Measurements from ENCODE around the gene CKM.
A peak's percentile ranks its signal among the peaks of the same experiment; 100 is the strongest.
"Not testable (repeated sequence)": the region's sequence is repeated elsewhere in the genome, so short reads cannot be mapped to it uniquely, and the experiment has no call there.

The CKM gene

DNA sequence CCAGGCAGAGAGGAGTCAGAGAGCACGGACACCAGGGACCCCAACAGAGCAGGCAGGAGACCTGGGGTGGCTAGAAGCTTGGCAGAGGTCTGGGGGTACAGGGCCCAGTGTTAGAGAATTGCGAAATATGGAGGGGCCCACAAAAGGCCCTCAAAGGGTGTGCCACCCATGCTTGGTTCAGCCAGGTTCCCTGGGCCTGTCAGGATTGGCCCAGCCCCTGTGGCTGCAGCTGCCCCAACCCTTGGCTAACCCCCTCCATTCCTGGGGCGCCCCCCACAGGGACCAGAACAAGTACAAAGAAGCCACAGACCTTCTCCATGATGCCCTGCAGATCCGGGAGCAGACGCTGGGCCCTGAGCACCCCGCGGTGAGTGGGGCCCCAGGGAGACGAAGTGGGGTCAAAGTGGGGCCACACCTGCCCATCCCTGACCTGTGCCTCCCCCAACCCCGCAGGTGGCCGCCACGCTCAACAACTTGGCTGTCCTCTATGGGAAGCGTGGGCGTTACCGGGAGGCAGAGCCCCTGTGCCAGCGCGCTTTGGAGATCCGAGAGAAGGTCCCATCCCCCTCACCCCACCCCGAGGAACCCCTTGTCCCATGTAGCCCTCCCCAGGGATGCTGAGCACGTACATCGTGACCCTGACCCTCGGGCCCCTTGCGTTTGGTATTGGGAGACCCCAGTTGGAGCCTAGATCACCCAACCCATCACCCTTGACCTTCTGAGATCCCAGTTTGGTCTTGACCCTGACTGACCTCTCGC is 25.9 kb upstream of the CKM start:
- no peak for DNase-seq

- no peak for DNase-seq
Measured at GRCh38 chr19:45347570-45348366, 25.1 kb upstream of the CKM start.

GRCh38 chr19:45346449-45346848 is 23.8 kb upstream of the CKM start:
- no peak for DNase-seq

GRCh38 chr19:45345506-45345860 is 22.8 kb upstream of the CKM start:
- DNase-seq = no peak

- no peak for DNase-seq
Measured at GRCh38 chr19:45344621-45345505, 22.2 kb upstream of the CKM start.

DNA sequence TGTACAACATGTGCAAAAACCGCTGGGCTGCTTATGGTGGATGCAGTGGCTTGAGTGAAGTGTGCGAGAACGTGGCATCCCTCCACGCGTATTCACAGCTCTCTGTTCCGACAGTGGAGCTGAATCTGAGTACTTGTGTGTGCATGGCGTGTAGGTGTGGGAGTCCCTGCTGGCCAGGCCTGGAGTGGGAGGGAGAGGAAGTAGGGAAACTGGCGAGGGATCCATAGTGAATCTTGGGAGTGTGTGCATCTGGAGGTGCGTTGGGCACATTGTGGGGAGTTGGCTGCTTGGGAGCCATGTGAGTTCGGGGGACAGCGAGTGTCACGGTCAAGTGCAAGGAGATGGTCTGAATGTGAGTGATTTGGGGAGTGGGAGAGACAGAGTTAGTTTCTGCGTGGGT is 20.2 kb upstream of the CKM start:
- DNase-seq = no peak

- DNase-seq = no peak
Measured at GRCh38 chr19:45340899-45341453, 18.3 kb upstream of the CKM start.

- DNase-seq = no peak
Measured at GRCh38 chr19:45340232-45340898, 17.7 kb upstream of the CKM start, which contains the start of gene KLC3. Gene KLC3 (plus strand): TSS chr19:45340750. CDS start chr19:45345542, 4,792 bp downstream.

DNA sequence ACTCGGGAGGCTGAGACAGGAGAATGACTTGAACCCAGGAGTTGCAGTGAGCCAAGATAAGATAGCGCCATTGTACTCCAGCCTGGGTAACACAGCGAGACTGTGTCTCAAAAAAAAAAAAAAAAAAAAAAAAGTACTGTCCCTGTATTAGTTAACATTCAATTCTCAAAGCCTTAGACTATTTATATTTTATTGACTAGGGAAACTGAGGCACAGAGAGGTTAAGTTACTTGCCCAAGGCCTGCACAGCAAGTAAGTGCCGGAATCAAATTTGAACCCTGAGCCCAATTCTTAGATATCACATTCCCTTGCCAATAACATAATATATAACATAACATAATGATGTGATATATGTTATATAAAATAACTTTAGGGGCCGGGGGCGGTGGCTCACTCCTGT is 17.0 kb upstream of the CKM start:
- no peak for DNase-seq

- DNase-seq = no peak
Measured at GRCh38 chr19:45336696-45337251, 14.1 kb upstream of the CKM start.

- not testable (repeated sequence) for DNase-seq
Measured at GRCh38 chr19:45334881-45335280, 12.2 kb upstream of the CKM start.

DNA sequence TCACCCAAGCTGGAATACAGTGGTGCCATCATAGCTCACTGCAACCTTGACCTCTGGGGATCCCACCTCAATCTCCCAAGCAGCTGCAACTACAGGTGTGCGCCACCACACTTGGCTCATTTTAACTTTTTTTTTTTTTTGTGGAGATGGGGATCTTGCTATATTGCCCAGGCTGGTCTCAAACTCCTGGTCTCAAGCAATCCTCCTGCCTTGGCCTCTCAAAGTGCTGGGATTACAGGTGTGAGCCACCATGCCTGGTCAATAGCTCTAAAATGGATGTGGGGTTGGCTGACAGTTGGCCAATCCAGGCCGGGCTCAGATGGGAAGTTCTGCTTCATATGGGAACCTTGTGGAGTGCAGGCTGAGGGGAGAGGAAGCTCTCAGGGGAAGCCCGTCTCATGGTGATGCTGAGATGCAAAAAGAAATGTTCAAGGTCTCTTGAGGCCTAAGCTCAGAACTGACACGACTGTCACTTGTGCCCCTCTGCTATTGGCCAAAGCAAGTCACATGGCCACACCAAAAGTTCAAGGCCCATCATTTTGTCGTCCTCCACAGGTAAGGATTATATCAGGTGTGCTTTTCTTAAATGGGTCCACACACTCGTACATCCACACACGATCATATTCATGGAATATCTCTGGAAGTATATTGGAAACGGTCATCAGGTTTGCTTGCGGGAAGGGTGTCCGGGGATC is 11.1 kb upstream of the CKM start:
- DNase-seq = no peak

DNA sequence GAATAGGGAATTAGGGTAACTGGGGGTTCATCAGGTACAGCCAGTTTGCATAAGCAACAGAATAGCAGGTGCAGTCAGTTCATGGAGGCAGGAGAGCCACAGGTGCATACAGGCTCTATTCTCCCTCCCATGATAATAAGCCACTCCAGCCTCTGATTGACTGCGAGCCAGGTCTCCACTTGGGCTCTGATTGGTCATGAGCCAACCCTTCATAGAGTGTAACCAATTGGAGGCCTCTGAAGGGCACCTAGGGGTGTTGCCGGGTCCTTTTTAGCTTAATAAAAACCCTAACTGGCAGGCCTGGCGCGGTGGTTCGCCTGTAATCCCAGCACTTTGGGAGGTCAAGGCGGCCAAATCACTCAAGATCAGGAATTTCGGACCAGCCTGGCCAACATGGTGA is 8.7 kb upstream of the CKM start:
- DNase-seq = no peak

- DNase-seq = no peak
Measured at GRCh38 chr19:45327404-45328143, 4.9 kb upstream of the CKM start.

- DNase-seq = no peak
Measured at GRCh38 chr19:45324349-45324907, 1.8 kb upstream of the CKM start.

DNA sequence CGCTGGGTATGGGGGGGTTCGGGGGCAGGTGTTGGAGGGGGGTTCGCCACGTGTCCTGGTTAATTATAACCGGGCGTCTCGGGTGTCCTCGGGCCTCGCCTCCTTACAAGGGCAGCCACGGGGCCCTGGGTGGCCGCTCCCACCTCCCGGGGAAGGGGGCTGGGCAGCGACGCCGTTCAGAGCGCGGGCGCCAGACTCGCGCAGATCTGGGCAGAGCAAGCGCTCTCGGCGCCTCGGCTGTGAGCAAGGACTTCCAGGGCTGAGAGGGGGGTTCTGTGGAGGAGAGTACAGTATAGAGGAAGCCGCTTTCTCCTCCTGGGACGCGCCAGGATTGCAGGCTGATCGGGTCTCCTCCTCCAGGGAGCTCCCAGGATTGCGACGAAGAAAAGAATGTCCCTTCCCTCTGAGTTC is 1.0 kb upstream of the CKM start:
- no peak for DNase-seq

- peak; percentile 14 for DNase-seq
Measured at GRCh38 chr19:45322311-45322710, 364 bp downstream of the CKM start.

DNA sequence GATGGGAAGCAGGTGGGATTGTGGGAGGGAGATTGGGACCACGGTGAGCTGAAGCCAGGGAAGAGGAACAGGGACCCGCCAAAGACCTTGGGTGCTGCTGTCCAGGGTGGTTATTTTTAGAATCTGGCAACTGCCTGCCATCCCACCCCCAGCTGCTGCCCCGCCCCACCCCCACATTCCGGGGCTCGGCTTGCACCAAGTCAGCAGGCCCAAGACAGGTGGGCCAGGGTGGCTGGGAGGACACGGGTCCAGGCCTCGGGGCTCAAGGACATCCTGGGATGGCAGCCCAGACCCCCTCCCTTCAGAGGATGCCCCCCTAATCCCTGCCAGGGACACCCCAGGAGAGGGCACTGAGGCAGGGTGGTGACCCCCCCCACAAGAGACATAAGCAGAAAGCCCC is 827 bp downstream of the CKM start:
- DNase-seq = no peak

GRCh38 chr19:45320997-45321775 is 1.5 kb downstream of the CKM start:
- no peak for DNase-seq

GRCh38 chr19:45315304-45315703 is 7.4 kb downstream of the CKM start:
- DNase-seq = no peak
